GM12874 (cell line): ENCODE measurements around the gene TMC8.

Experiments used
- CTCF ChIP-seq: IDR thresholded peaks from 2 replicates; pipeline ENCODE4 v1.5.1; 2011; ENCODE audit warnings: low read depth, mild to moderate bottlenecking, control low read depth, low read length, moderate library complexity; ENCODE audit not compliant: insufficient read depth

The TMC8 gene

DNA sequence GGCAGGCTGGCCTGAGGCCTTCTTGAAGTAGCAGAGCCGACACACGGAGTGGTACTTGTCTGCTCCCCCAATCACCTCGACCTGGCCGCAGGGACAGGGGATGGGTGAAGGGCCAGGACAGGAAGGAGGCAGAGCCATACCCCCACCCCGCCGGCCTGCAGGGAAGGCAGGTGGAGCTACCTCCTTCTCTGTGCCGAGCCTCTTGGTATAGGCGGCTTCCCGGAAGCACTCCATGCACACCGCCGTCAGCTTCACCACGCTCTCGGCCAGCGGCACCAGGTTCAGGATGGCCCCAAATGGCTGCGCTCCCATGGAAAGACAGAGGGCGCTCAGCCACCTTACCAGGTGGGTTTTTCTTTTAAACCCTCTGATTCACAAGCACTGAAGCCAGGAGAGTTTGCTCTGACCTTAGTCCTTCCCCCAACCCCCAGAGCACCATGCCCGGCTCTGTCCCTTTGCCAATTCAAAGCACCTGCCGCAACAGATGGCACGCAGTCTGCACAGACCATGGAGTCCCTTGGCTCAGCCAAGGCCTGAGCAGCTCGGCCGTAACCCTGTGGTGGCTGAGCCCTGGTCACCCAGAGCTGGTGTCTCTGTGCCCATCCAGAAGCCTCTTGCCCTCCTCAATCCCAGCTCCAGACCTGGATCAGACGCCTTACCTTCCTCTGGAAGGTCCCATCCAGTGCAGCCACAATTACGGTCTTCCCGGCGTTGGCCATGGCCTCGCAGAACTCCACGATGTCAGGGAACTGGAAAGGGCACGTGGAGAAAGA, 44.5 kb downstream of the TMC8 start:
- TF ChIP-seq CTCF, result no peak

DNA sequence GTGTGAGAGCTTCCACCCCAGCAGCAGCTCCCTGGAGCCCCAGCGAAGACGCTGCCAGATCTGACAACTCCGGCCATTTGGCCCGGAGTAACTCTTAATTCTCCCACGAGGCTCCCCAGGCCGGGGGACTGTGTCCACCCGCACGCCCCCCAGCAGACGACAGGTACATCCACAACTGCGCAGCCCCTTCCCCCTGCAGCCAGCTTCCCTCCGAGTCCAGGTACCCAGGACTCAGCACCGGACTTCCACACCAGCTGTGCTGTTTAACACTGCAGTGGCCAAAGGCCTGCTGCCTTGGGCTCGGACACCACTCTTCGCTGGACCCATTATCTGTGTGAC, 45.0 kb downstream of the TMC8 start:
- TF ChIP-seq CTCF, result no peak

GRCh38 chr17:78176548-78177025, 46.0 kb downstream of the TMC8 start:
- TF ChIP-seq CTCF, result peak; percentile 99

- TF ChIP-seq CTCF, result no peak
Measured at GRCh38 chr17:78179372-78179771, 48.8 kb downstream of the TMC8 start.

DNA sequence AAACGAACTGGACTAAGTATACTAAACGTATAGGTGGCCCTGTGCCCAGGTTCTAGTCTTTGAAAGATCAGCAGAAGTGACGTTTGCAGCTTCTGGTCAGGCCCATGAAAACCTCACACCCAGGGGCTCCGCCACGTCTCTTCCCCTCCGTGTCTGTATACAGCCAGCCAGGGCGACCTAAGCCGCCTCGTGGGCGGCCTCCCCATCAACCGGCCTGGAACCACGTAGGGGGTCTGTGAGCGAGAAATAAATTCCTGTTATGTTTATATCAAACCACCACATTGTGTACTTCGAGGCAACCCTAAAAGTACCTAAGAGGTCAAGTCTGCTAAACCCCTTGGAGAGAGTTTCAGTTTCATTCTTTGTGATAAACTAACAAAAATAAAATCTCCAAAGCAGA, 49.5 kb downstream of the TMC8 start:
- no peak for TF ChIP-seq CTCF

DNA sequence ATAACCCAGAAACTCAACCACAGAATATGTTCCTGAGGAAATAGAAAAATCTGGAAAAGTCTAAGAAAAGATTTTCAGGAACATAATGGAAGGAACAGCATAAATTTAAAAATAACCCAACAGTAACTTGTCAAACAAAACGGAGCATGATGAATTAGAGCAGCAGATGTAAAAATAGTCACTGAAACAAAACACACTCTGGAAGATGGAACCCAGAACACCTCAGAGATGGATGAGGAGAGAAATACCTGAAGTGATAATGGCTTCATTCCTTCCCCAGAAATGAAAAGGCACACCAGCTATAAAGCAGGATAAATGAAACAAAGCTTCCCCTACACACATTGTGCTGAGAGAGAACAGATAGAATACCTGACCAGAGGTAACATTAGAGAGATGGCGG, 49.9 kb downstream of the TMC8 start:
- no peak for TF ChIP-seq CTCF

- TF ChIP-seq CTCF, result no peak
Measured at GRCh38 chr17:78182504-78182903, 51.9 kb downstream of the TMC8 start.
